Nucleus accumbens (tissue), 56 donors: Measurements from ENCODE around the gene BOLL.
"Not testable (repeated sequence)": the region's sequence is repeated elsewhere in the genome, so short reads cannot be mapped to it uniquely, and the experiment has no call there.

ENCODE experiments used
- DNase-seq, 56 donors: peaks; one replicate each; lab custom pipeline; 2025; lab: John Stamatoyannopoulos, UW

Gene BOLL, protein sequence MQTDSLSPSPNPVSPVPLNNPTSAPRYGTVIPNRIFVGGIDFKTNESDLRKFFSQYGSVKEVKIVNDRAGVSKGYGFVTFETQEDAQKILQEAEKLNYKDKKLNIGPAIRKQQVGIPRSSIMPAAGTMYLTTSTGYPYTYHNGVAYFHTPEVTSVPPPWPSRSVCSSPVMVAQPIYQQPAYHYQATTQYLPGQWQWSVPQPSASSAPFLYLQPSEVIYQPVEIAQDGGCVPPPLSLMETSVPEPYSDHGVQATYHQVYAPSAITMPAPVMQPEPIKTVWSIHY

DNA sequence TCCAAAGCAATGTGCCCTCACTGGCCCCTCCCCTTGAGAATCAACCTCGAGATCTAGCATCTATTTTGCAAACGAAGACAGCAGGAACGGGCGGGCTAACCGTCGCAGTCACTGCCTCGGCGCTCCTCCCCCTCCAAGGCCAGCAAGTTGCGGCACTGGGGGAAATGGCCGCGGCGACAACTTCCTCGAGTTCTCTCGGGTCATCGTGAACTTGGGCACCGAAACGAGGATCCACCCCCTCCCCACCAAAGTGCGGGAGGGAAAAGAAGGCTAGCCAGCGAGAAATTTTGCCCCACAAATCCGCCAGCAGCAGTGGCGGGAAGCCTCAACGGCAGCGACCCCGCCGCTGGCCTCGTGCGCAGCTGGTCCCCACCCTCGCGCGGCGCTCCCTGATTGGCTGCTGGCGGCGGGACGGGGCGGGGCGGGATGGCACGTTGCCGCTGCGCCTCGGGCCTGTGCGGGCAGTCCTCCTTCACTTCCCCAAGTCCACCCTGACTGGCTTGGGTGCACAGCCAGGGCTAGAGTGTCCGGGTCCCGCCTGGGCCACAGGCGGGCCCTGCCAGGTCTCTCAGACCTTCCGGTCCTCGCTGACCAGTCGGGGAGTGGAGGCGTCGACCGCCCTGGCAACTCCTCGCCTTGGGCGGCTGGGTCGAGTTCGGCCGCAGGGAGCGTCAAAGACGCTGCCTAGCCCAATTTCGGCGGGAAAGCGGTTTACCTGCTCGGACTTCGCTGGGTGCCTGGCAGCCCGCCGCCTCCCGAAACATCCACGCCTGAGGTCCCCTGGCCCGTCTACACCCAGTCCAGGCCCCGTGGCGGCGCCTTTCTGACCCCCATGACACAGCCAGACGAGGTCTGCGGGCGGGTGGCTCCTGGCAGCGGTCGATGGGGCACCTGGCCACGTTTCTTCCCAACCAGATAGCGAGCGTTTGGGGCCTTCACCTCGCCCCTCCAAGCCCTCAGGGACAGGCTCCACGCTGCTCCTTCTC is at the start of gene BOLL:
BOLL (minus strand) TSS at position 364 of the 986 bp plus-strand sequence. CDS start 3,469 bp downstream, outside the sequence.
- no peak for DNase-seq

DNA sequence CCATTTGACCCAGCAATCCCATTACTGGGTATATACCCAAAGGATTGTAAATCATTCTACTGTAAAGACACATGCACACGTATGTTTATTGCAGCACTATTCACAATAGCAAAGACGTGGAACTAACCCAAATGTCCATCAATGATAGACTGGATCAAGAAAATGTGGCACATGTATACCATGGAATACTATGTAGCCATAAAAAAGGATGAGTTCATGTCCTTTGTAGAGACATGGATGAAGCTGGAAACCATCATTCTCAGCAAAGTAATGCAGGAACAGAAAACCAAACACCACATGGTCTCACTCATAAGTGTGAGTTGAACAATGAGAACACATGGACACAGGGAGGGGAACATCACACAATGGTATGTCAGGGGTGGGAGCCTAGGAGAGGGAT is 49.7 kb upstream of the BOLL start:
- DNase-seq = not testable (repeated sequence)

DNA sequence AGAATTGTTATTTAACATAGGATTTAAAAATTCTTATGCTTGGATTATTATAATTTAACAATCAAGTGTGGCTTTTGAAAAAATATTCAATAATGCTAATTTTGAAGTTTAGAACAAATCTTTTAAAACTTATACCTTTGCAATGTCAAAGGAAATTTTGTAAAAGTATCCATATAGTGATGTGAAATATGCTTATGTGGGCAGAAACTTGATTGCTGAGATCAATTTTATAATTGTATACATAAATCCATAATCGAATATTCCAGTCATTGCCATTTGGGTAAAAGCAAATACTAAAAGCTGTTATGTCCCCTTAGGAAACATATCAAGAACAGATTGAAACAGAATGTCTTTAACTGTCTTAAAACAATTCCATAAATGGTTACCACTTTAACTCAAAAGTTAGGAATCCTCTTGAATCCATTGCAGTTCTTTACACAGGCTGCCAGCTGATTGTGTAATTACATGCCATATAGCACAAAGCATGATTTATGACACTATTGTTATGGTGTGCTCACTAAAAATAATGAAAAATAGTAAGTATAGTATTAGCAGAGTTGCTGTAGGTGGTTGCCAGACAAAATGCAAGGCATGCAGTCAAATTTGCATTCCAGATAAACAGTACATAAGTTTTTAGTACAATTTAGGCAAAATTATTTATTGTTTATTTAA is 43.5 kb upstream of the BOLL start:
- no peak for DNase-seq

DNA sequence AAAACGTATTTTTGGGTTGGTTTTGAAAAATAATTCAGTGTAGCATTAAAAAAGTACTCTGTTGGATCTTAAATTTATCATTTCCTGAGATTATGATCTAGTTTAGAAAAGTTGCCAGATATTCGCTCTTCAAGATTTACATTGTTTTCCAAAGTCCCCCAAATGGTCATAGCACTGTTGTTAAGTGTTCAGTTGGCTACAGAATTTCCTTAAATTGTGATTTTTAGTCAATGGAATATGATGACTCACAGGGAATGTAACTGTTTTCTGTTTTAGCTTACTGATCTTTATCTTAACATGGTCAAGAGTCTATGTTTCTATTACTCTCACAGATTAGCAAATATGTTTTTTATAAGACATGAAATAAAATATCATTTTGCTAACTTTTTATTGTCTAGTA is 42.5 kb upstream of the BOLL start:
- no peak for DNase-seq

DNA sequence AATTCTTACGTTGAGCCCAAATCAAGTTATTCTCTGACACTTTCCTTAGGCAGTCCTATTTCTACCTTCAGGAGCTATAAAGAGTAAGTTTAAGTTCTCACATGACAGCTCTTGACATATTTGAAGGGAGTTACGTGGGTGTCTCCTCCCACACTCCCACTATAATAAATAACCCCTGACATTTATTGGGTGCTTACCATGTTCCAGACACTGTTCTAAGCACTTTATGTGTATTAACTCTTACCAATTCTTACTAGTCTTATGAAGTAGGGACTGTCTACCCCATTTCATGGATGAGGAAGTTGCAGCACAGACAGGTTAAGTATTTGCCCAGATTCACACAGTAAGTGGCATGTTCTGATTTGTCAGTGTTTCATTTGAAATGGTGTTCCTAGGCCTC is 37.2 kb upstream of the BOLL start:
- peak in 2 of 56 donors; percentile 6 to 55 for DNase-seq

DNA sequence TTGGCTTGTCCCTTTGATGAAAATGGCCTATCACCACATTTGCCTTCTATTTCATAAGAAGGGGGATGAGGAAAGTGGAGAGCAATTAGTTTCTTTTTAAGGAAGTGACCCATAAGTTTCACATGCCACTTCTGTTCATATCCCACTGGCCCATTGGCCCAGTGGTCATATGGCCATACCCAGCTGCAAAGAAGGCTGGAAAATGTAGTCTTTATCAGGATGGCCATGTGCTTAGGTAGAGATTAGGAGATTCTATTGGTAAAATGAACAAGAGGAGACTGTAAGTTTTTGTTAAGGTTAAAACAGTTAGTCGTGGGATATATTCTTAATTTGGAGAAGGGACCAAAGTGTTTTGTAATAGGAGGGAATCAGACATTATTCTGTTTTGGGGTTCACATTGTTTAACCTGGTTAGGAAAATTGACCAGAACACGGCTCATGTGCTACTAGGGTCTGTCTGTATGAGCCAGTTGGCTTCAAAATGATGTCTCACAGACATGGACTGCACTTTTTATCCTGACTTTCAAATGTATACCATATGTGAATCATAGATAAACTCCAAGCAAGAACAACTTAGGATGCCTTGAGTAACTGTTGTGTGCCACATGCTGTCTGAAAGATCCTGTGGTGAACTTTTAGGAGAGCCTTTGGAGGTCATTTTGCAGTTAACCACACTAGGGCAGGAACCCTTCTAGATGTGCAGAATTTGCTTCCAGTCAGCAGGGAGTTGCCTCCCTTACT is 36.6 kb upstream of the BOLL start:
- DNase-seq = no peak

DNA sequence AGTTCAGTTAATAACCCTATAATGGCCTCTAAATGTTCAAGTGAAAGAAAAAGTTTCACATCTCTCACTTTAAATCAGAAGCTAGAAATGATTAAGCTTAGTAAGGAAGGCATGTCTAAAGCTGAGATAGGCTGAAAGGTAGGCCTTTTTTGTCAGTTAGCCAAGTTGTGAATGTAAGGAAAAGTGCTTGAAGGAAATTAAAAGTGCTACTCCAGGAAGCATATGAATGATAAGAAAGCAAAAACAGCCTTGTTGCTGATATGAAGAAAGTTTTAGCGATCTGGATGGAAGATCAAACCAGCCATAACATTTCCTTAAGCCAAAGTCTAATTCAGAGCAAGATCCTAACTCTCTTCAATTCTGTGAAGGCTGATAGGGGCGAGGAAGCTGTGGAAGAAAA is 29.4 kb upstream of the BOLL start:
- DNase-seq = no peak

DNA sequence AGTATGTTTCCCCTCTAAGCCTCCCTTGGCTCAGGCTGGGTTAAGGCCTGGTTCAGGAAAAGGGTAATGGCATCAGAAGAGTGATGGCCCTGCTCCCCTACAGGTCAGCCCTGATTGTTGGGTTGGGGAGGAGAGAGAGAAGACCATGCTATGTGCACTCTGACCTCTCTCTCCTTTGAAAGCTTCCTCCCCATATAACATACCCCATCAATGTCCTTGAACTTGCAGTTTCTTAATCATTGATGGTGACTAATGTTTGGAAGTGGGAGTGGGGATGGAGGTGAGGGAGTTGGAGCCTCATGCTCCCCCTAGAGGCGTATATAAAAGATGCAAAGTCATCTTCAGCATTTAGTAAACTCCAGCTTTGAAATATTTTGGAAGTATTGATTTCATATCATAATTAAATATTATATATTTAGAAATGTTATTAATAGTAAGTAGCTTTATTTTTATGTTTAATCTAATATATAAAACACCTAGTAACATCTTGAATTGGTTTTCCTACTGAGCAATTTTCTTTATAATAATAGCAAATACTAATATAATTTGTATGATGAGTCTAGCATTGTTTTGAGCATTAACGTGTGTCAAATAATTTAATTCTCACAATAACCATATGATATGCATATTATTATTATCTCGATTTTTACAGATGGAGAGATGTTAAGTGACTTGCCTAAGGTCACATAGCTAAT is 28.1 kb upstream of the BOLL start:
- DNase-seq = no peak

DNA sequence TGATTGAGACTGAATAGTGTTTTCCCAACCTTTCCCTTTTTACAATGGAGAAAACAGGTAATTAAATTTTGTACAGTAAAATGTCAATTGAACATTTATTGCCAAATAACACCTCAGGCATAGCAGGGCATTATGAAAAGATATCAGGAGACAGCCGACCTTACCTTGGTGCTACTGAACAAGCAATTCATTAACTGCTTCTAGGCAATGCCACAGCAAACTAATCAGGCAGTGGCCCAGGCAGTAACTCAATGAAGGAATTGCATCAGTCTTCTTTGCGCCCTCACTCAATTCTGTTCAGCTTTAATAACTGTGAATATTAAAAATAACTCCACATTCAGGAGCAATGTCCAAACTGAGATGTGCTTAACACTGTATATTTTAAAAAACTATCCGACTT is 25.4 kb upstream of the BOLL start:
- DNase-seq = no peak

DNA sequence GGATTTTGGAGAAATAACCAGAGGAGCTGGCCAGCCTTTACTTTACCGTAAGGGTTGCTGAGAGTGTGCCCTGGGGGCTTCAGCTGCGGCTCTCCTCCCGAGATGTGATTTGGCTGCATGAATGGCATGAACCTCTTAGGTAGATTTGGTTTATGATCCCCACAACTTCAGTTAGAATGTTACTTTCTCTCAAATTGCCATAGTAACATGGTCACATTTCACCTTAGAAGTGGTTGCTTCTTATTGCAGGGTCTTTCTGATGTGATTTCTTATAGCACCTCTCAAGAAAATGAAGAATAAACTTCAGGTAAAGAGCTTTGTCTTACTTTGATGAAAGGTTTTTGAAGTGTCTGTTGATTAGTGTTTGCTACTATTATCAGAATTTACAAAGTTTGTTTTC is 24.9 kb upstream of the BOLL start:
- no peak for DNase-seq

DNA sequence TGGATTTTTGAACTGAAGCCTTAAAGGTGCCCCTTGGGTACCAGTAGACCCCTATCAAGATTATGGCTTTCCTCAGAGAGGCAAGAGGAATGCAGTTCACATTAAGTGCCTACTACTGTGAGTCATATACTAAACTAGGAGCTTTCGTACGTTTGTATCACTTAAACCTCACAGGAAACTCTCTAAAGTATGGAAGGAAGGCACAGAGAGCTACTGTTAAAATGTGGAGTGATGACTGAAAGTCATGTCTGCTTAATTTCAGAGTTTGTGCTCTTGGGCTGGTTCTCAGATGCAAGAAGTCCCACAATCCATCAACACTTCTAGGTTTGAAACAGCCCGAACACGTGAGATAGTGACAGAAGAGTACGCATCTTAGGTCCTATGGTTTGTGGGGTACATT is 23.9 kb upstream of the BOLL start:
- DNase-seq = no peak

DNA sequence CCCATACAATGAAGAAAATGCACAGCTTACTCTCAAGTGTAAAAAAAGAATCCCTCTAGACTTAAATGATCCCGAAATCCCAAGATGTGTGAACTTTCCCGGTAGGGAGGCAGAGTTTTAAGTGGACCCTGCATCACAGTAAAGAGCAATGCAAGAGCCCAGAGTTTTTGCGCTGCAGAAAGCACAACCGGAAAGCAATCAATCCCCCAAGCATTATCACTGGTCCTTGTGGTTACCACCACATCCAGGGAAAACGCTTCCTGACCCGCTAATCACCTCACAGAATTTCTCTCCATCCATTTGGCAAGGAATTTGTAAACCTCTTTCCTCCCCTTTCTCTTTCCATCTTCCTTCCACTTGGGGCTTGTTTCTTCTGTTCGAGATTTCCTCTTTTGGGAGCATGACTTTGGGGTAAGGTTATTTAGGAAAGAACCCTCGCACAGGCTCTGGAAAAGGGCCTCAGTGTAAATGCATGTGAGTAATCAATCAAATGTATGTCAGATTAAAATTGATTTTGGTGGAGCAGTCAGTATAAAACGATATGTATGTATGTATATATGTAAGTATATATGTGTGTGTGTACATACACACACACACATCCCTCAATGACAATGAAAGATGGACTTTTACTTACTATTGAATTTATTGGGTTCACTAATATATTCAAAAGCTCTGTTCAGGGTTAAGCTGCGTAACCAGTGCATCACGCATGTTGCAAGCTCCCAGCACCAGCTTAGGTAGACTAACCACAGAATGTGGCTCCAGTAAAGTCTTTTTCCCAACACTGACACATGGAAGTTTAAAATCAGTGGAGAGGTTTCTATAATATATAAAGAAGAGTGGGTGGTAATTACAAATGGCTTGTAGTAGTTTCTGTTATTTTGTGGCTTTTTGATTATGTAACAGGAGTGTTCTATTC is 20.9 kb upstream of the BOLL start:
- DNase-seq = peak in 7 of 56 donors; percentile 7 to 52 (median 18)

DNA sequence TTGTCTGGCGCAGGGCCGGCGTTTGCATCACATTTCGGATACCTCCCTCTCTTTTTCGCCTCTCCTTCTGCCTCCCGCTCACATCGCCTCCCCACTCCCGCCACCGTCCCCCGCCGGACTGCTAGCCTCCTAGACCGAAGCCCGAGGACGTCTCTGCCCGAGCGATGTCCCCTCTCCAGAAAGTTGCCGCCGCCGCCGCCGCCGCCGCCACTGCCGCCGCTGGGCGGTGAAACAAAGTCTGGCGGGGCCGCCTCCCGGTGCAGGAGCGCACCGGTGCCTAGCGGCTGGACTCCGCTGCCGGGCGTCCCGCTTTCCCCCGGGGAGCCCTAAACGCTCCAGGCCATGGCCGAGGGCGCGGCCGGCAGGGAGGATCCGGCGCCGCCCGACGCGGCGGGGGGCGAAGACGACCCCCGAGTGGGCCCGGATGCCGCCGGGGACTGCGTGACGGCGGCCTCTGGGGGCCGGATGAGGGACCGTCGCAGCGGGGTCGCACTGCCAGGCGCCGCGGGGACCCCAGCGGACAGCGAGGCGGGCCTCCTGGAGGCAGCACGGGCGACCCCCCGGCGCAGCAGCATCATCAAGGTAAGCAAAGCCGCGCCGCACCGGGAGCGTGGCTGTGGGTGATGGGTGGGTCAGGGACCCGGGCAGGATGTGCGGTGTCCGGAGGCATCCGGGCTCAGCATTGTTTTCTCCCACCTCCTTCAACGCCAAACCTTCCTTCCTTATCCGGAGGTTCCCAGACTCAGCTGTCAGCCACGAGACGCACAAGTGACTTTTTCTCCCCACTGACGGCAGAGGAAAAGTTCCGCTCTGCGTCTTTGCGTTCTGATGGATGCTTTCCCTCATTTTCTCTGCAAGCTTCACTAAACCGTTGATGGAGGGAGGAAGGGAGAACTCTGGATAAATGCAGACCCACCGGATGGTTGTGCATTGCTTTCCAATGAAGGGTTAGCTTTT is 19.9 kb upstream of the BOLL start:
- peak in 38 of 56 donors; percentile 12 to 75 (median 40) for DNase-seq

DNA sequence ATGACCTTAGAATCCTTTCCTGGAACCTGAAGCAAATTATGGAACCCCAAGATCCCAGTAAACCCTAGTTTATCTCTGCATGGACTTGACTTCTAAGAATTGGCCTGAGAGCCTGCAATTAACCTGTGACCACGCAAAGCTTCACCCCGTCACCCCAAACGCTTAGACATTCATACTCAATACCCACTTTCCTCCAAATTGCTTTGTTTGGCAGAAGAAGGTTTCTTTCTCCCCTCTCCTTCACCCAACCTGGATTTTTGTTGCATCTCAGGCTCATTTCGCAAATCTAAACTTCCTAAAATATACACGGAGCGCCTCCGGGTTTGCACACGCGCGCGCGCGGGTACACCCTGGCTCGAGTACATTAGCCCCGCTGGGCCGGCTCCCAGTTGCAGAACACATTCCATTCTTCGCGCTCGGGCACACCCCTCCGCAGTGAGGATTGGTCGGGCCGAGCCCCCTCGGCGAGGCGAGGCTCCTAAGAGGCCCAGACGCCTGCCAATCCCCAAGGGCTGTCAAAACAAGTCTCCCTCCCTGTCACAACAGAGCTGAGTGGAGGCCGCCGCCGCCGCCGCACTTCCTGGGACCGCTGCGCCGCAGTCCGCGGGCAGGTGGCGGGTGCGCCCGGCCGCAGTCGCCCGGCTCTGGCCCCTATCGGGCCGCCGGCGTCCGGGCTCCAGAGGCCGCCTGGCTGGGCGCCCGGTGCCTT is 19.1 kb upstream of the BOLL start, which contains the start of gene PLCL1:
PLCL1 (plus strand) TSS at position 545 of the 709 bp plus-strand sequence.
- peak; percentile 25 to 98 (median 94) for DNase-seq

DNA sequence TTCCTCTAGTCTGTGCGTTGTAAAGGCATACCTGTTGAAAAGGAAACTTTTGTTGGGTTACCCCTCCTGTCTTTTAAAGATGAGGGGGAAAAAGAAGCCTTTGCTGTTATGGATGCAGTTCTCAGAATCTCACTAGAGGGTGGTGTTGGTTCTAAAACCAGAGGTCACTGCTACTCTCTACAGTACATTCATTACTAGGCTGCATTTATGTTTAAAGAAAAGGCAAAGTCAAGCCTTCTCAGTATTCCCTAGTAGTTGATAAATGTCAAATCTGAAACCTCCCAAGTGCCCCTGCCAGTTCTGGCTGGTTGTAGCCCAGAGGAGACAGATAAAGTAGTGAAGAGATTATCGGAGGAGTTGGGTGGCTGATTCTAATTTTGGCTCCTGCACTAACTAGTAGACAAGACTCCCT is 17.9 kb upstream of the BOLL start:
- peak in 16 of 56 donors; percentile 3 to 56 (median 22) for DNase-seq

DNA sequence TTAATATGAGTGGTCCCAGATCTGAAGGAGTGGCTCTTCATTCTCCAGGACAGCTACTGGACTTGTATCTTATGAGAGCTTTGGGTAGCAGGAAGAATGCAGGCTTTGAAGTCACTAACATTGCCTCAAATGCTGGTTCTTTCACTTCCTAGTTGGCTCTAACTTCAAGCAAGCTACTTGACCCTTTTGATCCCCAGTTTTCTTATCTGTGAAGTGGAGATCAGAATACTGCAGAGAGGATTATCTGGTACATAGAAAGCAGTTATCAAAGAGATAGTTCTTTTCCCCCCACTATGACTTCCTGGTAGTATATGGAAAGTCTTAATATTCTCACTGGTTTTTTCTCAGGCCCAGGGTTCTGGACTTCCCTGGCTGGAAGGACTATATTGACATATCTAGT is 15.9 kb upstream of the BOLL start:
- DNase-seq = no peak

DNA sequence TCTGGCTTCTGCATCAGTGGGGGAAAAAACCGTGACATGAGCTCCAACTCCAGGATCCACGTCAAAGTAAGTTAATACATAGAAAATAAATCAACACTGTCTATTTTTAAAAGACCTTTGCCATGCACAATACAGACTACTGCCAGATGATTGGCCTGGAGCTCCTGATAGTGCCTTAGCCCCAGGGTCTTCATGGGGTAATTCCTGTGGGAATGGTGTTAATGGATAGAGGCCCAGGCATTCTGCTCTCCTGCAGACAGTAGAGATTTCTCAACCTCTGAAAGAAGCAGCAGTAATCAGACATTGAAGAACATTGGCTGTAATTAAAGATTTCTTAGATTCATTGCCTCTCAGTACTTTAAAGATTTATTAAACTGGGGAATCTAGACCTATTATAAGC is 15.0 kb upstream of the BOLL start:
- DNase-seq = no peak
